ENCODE data around the gene ERBB4. TPM values are rescaled to one million over a fixed set of nuclear protein-coding genes. Genes with fewer than 3 reads are reported as not detected.

Gene ERBB4
- total and polyA plus RNA-seq, 2 of the 8 experiments (the other 6 are each of a cell fraction or from before 2014, with no cell fraction given), result 0.34 to 1.3 TPM

DNA sequence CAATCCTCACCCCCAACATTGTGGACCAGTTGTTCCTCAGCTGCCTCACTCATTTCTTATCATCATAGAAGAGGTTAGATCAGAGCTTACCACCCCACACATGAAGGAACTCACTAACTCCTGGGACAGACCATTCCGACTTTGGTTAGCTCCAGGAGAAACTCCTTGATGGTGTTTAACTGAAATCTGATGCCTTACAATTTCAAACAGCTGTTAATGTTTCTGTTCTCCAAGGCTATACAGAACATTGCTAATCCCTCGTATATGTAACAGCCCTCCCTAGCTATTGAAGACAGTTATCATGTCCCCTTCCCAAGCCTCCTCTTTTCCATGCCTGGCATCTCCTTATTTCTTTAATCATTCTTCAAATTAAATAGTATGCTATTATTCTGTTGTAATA is 14.8 kb downstream of the ERBB4 start (continued):
- TF ChIP-seq KDM4A (IDR thresholded peaks at IDR 0.05; ENCODE audit: low read depth, low read length, severe bottlenecking), result no peak
- TF ChIP-seq, protein P1, sequence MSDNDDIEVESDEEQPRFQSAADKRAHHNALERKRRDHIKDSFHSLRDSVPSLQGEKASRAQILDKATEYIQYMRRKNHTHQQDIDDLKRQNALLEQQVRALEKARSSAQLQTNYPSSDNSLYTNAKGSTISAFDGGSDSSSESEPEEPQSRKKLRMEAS (IDR thresholded peaks at IDR 0.05), result no peak
- TF ChIP-seq, protein P2, sequence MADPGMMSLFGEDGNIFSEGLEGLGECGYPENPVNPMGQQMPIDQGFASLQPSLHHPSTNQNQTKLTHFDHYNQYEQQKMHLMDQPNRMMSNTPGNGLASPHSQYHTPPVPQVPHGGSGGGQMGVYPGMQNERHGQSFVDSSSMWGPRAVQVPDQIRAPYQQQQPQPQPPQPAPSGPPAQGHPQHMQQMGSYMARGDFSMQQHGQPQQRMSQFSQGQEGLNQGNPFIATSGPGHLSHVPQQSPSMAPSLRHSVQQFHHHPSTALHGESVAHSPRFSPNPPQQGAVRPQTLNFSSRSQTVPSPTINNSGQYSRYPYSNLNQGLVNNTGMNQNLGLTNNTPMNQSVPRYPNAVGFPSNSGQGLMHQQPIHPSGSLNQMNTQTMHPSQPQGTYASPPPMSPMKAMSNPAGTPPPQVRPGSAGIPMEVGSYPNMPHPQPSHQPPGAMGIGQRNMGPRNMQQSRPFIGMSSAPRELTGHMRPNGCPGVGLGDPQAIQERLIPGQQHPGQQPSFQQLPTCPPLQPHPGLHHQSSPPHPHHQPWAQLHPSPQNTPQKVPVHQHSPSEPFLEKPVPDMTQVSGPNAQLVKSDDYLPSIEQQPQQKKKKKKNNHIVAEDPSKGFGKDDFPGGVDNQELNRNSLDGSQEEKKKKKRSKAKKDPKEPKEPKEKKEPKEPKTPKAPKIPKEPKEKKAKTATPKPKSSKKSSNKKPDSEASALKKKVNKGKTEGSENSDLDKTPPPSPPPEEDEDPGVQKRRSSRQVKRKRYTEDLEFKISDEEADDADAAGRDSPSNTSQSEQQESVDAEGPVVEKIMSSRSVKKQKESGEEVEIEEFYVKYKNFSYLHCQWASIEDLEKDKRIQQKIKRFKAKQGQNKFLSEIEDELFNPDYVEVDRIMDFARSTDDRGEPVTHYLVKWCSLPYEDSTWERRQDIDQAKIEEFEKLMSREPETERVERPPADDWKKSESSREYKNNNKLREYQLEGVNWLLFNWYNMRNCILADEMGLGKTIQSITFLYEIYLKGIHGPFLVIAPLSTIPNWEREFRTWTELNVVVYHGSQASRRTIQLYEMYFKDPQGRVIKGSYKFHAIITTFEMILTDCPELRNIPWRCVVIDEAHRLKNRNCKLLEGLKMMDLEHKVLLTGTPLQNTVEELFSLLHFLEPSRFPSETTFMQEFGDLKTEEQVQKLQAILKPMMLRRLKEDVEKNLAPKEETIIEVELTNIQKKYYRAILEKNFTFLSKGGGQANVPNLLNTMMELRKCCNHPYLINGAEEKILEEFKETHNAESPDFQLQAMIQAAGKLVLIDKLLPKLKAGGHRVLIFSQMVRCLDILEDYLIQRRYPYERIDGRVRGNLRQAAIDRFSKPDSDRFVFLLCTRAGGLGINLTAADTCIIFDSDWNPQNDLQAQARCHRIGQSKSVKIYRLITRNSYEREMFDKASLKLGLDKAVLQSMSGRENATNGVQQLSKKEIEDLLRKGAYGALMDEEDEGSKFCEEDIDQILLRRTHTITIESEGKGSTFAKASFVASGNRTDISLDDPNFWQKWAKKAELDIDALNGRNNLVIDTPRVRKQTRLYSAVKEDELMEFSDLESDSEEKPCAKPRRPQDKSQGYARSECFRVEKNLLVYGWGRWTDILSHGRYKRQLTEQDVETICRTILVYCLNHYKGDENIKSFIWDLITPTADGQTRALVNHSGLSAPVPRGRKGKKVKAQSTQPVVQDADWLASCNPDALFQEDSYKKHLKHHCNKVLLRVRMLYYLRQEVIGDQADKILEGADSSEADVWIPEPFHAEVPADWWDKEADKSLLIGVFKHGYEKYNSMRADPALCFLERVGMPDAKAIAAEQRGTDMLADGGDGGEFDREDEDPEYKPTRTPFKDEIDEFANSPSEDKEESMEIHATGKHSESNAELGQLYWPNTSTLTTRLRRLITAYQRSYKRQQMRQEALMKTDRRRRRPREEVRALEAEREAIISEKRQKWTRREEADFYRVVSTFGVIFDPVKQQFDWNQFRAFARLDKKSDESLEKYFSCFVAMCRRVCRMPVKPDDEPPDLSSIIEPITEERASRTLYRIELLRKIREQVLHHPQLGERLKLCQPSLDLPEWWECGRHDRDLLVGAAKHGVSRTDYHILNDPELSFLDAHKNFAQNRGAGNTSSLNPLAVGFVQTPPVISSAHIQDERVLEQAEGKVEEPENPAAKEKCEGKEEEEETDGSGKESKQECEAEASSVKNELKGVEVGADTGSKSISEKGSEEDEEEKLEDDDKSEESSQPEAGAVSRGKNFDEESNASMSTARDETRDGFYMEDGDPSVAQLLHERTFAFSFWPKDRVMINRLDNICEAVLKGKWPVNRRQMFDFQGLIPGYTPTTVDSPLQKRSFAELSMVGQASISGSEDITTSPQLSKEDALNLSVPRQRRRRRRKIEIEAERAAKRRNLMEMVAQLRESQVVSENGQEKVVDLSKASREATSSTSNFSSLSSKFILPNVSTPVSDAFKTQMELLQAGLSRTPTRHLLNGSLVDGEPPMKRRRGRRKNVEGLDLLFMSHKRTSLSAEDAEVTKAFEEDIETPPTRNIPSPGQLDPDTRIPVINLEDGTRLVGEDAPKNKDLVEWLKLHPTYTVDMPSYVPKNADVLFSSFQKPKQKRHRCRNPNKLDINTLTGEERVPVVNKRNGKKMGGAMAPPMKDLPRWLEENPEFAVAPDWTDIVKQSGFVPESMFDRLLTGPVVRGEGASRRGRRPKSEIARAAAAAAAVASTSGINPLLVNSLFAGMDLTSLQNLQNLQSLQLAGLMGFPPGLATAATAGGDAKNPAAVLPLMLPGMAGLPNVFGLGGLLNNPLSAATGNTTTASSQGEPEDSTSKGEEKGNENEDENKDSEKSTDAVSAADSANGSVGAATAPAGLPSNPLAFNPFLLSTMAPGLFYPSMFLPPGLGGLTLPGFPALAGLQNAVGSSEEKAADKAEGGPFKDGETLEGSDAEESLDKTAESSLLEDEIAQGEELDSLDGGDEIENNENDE (IDR thresholded peaks at IDR 0.05; ENCODE audit: insufficient replicate concordance, low read length), result no peak
- no peak for TF ChIP-seq SP1 (IDR thresholded peaks at IDR 0.05; ENCODE audit: low read depth, low read length)
- TF ChIP-seq, protein P3, sequence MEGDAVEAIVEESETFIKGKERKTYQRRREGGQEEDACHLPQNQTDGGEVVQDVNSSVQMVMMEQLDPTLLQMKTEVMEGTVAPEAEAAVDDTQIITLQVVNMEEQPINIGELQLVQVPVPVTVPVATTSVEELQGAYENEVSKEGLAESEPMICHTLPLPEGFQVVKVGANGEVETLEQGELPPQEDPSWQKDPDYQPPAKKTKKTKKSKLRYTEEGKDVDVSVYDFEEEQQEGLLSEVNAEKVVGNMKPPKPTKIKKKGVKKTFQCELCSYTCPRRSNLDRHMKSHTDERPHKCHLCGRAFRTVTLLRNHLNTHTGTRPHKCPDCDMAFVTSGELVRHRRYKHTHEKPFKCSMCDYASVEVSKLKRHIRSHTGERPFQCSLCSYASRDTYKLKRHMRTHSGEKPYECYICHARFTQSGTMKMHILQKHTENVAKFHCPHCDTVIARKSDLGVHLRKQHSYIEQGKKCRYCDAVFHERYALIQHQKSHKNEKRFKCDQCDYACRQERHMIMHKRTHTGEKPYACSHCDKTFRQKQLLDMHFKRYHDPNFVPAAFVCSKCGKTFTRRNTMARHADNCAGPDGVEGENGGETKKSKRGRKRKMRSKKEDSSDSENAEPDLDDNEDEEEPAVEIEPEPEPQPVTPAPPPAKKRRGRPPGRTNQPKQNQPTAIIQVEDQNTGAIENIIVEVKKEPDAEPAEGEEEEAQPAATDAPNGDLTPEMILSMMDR (IDR thresholded peaks at IDR 0.05; ENCODE audit: control extremely low read depth in 1 of 3, insufficient read depth in 1 of 3, low read depth in 1 of 3, low read length in 3 of 3), result no peak
- TF ChIP-seq RXRA (IDR thresholded peaks at IDR 0.05; ENCODE audit: insufficient read depth, low read depth, low read length), result no peak
